ENCODE results near the gene PTPRB.
"Not testable (repeated sequence)": the region's sequence is repeated elsewhere in the genome, so short reads cannot be mapped to it uniquely, and the experiment has no call there.

Gene PTPRB

GRCh38 chr12:70535896-70536374 is 101.3 kb downstream of the PTPRB start:
- no peak for DNase-seq

GRCh38 chr12:70534466-70534865 is 102.8 kb downstream of the PTPRB start:
- DNase-seq, result no peak

DNA sequence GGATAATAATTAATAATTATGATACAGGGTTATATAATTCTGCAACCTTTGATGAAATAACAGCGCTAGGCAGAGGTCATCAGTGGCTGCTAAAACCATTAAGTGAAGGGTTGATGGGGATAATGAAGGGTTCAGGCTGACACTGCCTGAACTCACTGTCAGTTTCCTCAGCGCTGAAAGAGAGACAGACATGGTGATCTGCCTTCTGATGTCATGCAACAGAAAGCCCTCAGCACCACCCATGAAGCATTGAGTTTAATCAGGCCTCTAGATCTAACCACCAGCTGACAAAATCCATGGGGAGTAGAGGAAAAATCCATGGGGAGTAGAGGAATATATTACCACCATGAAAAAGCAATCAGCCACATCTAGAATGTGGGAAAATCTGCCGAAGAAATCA is 107.6 kb downstream of the PTPRB start:
- DNase-seq, result no peak

DNA sequence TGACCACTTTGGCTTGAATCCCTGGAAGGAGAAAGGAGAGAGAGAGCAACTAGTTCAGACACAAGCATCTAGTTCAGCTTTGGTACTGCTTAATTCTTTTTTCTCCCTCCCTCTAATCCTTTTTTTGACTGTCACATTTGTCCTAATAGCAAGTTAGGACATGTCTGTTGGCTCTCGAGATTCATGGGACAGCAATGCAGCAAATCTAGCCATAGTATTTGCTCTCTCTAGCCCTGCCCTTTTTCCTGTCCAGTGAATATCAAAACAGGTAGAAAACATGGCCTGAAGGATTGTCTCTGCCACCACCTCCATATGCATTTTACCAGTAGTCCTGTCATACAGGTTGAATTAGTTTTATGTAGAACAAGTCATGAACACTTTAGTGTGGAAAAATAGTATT is 116.4 kb downstream of the PTPRB start:
- no peak for DNase-seq

GRCh38 chr12:70513426-70513825 is 123.8 kb downstream of the PTPRB start:
- no peak for DNase-seq

DNA sequence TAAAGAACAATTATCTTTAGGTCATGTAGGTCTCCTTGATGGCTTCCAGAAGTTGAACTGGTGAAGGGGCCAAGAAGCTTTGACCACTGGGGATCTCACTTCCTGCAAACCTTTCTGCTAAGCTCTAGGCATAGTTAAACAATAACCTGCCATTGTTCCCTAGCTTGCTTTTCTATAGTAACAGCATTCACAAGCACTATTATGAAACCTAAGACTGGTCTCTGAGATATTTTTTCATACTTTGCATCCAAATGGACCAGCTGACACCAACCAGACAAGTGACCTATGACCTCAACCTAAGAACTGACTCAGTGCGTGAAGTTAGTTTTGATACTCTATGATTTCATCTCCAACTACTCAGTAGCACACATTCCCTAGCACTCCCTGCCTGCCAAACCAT is 129.1 kb downstream of the PTPRB start:
- DNase-seq, result no peak

- DNase-seq, result no peak
These were observed 129.8 kb downstream of the PTPRB start for GRCh38 chr12:70507442-70507841.

GRCh38 chr12:70497508-70497907 is 139.7 kb downstream of the PTPRB start:
- DNase-seq, result no peak

DNA sequence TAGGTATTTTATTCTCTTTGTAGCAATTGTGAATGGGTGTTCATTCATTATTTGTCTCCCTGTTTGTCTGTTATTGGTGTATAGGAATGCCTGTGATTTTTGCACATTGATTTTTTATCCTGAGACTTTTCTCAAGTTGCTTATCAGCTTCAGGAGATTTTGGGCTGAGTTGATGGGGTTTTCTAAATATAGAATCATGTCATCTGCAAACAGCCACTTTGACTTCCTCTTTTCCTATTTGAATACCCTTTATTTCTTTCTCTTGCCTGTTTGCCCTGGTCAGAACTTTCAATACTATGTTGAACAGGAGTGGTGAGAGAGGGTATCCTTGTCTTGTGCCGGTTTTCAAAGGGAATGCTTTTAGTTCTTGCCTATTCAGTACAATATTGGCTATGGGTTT is 144.3 kb downstream of the PTPRB start:
- DNase-seq, result not testable (repeated sequence)

DNA sequence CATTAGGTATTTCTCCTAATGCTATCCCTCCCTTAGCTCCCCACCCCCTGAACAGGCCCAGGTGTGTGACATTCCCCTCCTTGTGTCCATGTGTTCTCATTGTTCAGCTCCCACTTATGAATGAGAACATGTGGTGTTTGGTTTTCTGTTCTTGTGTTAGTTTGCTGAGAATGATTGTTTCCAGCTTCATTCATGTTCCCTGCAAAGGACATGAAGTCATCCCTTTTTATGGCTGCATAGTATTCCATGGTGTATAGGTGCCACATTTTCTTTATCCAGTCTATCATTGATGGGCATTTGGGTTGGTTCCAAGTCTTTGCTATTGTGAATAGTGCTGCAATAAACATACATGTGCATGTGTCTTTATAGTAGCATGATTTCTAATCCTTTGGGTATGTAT is 146.3 kb downstream of the PTPRB start:
- not testable (repeated sequence) for DNase-seq

DNA sequence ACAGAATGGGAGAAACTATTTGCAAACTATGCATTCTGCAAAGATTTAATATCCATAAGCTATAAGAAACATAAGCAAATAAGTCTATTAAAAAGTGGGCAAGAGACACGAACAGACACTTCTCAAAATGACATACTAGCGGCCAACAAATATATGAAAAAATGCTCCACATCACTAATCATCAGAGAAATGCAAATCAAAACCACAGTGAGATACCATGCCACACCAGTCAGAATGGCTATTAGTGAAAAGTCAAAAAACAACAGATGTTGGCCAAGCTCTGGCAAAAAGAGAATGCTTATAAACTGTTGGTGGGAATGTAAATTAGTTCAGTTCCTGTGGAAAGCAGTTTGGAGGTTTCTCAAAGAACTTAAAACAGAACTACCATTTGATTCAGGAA is 149.8 kb downstream of the PTPRB start:
- DNase-seq, result no peak

DNA sequence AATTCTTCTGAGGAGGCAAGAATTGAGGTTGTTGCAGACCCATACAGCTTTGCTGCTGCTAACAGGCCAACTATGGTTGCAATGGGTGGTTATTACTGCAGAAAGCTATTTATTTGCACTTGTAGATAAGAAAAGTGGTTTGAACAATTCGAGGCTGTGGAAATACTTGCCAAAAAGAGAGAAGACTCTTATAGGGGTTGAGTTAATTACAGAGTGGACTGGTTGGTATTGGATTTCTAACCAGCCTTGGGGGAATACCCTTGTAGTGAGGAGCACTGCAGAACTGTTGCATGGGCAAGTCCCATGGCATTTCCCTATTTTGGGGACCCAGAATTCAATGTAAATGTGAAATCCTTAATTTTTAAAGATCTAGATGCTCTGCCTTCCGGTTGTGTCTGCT is 150.6 kb downstream of the PTPRB start:
- no peak for DNase-seq

DNA sequence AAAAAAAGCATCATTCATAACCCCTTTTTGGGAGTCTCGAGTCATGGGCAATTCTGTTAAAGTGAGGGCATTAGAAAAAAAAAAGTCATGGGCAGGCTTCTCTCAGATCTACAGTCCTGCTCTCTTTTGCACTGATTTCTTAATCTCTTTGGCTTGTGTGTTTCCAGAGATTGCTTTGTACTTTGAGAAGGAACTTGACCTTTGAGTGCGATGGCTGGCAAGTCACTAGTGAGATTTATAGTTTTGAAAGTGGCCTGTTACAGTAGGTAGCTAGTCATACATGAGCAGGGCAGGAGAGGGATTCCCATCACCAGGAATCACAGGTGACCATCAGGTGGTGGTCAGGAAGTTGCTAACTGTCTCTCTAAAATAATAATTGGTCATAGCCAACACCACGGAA is 151.5 kb downstream of the PTPRB start:
- no peak for DNase-seq

DNA sequence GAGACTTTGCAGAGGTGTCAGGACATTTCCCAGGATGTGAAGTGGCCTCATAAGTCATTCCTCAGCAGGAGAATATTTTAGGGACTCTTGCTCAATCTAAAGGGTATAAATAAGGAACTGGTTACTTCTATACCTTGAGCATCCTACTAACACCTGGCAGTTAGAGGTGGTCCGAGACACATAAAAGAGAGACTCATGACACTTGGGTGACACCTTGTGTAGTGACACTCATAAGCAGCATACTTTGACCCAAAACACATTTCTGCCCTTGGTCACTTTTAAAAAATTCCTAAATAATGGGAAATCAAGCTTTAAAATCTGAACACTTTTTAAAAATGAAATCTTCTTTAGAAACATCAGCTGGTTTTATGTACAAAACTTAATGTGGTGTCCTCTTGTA is 152.8 kb downstream of the PTPRB start:
- DNase-seq, result no peak

GRCh38 chr12:70482764-70483163 is 154.5 kb downstream of the PTPRB start:
- no peak for DNase-seq

DNA sequence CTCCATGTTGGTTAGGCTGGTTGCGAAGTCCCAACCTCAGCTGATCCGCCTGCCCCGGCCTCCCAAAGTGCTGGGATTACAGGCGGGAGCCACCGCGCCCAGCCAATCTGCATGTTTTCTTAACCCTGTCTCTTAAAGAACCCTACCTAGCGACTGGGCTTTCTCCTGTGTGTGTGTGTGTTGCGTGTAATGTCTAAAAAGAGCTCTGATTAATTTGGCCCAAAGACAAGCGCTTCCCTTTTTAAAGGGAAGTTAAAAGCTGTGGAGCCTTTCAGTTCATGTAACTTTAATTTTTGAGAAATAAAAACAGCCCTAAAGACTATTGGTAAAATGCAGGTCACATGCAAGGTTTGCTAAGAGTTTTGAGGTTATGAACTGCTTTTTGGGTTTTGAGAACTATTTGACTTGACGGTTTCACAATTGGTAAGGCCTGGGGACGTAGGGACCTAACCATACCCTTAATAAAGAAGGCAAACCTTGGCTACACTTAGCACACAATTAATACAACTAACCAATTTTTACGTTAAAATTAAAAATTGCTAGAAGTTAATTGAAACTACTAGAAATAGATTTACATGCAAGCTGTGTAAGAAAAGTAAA is 167.9 kb downstream of the PTPRB start:
- DNase-seq, result no peak

DNA sequence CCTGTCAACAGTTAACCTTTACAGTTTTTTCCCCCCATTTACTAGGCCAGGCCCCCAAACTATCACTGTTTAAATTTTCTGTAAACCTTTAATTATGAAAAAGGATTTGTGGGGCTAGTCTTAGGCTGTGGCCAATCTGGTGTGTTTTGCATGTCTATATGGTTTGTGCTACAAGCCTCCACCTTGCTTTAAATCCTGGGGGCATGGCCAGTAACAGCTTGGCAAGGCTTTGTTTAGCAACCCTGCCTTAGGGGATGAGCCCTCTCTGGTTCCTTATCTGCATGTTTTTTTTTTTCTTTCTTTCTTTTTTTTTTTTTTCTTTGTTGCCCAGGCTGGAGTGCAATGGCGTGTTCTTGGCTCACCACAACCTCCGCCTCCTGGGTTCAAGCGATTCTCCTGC is 168.5 kb downstream of the PTPRB start:
- DNase-seq, result no peak

- DNase-seq, result no peak
These were observed 169.1 kb downstream of the PTPRB start for GRCh38 chr12:70467918-70468733.

- DNase-seq, result no peak
These were observed 169.8 kb downstream of the PTPRB start for GRCh38 chr12:70467476-70467875.

- DNase-seq, result no peak
These were observed 170.5 kb downstream of the PTPRB start for GRCh38 chr12:70466753-70467152.

Data from activated CD4-positive, alpha-beta T cell treated with anti-CD3 and anti-CD28 coated beads, Interleukin-2, amount 50 U/mL, for 16 hours (primary cell).